GM18870 (cell line): ENCODE measurements around the gene LOXL3.

Experiments
- ATAC-seq: cut with Tn5 transposase; IDR thresholded peaks from one replicate; pipeline ENCODE4 v1.9.1; 2021; ENCODE audit warnings: moderate library complexity; ENCODE audit not compliant: unreplicated experiment

LOXL3 gene

GRCh38 chr2:74530239-74531187 lies 23.2 kb downstream of the LOXL3 start:
- ATAC-seq, result peak; percentile 32

DNA sequence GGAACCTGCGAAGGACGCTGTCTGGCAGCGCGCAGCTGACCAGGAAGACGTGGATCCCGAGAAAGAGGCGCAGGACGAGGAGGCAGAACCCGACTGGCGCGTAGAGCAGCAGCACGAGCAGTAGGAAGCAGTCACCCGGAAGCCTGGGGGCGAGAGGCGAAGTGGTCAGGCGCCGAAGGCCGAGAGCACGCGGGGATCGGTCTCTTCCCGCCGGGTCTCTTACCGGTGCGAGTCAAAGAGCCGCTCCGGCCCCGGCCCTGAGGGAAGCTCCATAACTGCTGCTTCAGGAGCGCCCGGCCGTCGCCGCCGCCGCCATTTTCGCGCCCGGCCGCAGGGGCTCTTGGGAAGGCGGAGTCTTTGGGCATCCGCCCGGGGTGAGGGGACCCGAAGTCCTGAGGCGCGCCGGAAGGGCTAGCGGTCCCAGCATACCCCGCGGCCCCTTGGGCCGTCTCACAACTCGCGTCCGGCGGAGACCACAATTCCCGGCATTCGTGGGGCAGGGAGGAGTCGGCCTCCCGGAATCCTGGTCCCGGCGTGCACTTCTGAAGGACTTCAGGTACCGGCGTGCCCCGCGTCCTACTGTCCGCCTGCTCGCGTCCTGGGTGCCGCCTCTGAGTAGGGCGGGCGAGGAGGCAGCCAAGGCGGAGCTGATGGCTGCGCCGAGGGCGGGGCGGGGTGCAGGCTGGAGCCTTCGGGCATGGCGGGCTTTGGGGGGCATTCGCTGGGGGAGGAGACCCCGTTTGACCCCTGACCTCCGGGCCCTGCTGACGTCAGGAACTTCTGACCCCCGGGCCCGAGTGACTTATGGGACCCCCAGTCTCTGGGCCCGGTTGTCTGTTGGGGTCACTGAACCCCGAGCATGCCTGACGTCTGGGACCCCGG lies 24.1 kb downstream of the LOXL3 start, which contains the start of the genes AUP1 and HTRA2:
Gene AUP1, minus strand, starts transcription at position 350 of the 882 bp plus-strand sequence. Its CDS starts 77 bp downstream, at position 273.
Gene HTRA2, plus strand, starts transcription at position 577 of the 882 bp plus-strand sequence. Its CDS starts 74 bp downstream, at position 651.
- ATAC-seq, result peak; percentile 76

DNA sequence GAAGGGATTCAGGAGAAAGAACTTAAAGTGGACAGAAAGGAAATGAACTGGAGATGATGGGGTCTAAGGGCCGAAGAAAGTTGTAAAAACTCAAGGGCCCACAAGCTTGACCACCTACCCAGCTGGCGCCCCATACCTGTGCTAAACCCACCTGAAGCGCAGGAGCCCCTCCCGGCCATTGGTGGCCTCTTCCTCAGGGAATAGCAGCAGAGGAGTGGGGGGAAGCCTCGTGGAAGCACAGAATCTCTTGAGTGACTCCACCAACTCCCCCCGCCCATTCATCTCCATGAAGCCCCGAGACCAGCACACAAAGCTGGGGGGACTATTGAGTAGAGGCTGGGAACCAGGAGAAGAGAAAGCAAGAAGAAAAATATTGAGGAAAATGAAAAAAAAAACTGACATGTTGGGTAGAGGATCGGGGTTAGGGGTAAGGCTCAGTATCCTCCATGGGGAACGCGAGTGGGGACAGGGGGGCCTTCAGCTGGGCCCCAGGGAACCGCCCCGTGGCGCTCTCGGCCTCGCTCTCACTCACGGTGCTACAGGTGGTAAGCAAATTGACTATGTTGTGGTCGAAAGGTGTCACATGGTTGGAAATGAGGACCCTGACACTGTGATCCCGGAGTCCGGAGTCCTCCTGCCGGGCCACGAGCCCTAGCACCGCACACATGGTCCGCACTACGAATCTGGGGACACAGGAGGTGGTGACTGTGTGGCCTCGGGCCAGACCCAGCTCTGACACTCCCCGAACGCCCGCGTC lies 25.0 kb downstream of the LOXL3 start:
- peak; percentile 4 for ATAC-seq

GRCh38 chr2:74527741-74528140 lies 26.0 kb downstream of the LOXL3 start:
- ATAC-seq, result no peak

DNA sequence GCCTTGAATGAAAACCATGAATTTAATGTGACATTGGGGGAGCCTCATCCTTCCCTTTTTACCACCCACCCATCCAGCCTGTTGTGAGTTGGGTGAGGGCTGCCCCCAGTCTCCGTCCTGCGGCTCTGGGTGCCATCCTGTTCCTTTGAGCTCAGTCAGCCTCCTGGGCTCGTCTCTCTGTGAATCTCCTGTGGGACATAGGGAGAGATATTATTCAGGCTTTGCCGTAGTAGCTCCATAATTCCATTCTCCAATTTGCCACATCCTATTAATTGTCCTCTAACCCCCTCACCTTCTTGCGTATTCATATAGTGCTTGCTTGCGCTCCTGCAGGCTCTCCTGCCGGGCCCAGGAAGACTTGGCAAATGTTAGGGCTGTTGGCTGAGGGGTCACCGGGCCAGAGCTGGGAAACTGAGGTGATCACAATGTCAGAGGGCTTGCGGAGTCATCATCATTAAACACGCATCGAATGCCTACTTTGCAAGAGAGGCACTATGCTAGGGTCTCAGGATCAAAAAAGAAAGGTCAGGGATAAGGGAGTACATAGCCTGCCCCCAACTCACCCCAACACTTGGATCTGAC lies 27.0 kb downstream of the LOXL3 start:
- no peak for ATAC-seq

DNA sequence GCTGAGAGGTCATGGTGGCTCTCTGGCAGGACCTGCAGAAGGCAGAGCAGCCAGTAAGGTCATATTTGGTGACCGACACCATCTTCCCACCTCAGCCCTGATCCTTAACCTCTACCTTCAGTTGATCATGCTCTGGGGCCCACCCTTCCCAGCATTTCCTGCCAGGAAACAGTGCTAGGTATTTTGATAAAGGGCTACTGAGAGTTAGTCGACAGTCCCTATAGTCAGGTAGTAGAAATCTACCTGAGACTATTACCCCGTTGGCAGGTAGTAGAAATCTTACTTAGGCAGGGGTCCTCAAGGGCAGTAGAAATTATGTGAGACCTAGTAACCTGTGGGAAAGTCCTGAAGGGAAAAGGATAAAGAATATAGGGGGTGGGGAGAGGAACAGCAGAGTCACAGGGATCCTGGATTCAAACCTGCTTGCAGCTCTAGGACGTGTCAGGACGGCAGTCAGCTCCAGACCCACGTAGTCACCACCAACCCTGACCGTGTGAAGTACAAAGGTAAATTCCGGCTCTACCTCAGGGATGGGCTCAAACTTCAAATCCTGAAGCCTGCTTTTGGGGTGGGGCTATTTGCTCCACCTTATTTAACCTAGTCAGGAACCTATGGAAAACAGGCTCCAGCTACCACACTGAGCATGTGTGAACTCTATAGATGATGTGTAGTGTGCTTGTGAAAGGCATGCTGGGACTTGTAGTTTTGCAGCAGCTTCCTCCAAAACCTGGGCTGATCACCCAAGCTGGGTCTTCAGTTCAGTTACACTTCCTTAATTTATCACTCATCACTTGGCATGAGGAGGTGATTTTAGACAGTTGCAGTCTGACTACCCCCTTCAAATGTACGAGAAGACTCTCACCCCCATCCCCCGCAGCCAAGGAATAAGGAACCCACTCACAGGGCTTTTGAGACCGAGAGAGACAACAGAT lies 27.8 kb downstream of the LOXL3 start, which contains the start of gene DQX1:
Gene DQX1, minus strand, starts transcription at position 515 of the 932 bp plus-strand sequence. Its CDS starts 502 bp downstream, at position 13.
- no peak for ATAC-seq

GRCh38 chr2:74524955-74525716 lies 28.6 kb downstream of the LOXL3 start:
- ATAC-seq, result no peak

DNA sequence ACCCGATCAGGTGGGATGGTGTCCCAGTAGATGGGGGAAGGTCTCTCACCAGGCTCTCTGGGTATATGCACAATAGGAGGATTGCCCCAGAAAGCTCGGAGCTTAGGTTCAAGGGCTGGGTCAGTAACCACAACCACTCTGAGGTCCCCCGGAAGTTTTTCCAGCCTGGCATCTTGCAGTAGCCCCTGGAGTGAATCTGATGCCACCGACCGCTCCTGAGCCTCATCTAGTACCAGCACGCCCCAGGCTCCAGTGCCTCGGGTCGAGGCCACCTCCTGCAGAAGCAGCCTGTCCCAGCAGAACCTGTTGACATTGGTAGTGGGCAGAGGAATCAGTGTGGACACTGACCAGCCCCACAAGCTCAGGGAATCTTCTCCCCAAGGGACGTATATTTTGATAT lies 29.7 kb downstream of the LOXL3 start:
- no peak for ATAC-seq

DNA sequence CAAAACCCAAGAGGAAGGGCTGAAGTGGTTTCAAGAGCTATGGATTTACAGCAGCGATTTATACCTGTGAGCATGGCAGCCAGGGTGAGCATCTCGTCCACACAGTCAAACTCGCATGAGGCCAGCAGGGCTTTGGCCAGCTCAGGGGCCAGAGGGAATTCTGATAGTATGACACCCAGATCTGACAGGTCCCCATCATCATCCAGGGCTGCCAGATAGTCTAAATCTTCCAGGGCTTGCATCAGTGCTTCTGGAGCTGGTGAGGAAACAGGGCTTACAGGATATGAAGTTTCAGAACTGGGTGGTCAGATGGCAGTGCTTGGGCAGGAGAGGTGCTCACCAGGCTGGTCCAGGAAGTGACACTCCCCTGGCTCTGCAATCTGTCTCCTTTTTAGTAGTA lies 31.2 kb downstream of the LOXL3 start:
- ATAC-seq, result no peak

DNA sequence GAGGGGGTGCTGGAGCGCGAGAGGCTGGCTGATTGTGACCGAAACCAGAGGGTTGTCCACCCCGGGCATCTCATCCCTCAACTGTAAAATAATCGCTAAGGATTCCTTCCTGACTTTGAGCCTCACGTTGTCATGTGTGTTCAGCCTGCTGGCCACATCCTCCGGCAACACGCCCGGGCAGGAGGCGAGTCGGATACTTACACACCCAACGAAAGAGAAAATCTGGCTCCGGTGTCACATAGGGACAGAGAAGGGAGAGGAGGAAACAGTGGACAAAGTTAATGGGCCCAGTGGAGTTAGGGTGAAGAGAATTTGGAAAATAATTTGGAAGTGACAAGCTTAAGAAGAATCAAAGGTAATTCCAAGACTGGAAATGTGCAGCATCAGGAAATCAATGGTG lies 37.1 kb downstream of the LOXL3 start:
- no peak for ATAC-seq

GRCh38 chr2:74515981-74516633 lies 37.6 kb downstream of the LOXL3 start:
- no peak for ATAC-seq

- no peak for ATAC-seq
Measured at GRCh38 chr2:74515271-74515980, 38.3 kb downstream of the LOXL3 start.

DNA sequence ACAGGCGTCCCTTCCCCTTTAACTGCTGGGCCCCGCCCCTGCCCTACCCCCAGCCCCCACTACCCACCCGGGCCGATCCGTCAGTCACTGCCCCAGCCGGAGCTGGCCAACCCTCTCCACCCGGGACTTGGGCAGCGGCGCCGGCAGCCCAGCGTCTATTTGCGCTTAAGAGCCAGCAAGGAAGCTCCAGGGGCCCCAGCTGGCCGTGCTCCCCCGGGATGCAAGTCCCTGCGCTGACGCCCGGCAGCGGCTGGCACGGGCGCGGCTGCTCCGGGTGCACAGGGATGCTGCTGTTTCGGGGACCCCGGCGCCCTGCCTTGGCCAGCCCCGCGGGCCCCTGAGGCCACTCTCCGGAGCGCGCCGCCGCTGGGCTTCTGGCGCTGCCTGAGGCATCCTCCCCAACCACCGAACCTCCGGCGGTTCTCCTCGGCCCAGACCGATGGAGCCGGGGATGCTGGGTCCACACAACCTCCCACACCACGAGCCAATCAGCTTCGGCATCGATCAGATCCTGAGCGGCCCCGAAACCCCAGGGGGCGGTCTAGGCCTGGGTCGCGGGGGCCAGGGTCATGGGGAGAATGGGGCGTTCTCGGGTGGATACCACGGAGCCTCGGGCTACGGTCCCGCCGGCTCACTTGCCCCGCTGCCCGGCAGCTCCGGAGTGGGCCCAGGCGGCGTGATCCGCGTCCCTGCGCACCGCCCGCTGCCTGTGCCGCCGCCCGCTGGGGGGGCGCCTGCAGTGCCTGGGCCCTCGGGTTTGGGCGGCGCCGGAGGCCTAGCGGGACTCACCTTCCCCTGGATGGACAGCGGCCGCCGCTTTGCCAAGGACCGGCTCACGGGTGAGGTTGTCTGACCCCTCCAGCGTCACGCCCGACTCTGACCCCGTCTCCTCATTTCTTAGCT lies 39.1 kb downstream of the LOXL3 start, which contains the start of gene TLX2:
Gene TLX2, plus strand, starts transcription at position 83 of the 903 bp plus-strand sequence. Its CDS starts 357 bp downstream, at position 440.
- no peak for ATAC-seq

DNA sequence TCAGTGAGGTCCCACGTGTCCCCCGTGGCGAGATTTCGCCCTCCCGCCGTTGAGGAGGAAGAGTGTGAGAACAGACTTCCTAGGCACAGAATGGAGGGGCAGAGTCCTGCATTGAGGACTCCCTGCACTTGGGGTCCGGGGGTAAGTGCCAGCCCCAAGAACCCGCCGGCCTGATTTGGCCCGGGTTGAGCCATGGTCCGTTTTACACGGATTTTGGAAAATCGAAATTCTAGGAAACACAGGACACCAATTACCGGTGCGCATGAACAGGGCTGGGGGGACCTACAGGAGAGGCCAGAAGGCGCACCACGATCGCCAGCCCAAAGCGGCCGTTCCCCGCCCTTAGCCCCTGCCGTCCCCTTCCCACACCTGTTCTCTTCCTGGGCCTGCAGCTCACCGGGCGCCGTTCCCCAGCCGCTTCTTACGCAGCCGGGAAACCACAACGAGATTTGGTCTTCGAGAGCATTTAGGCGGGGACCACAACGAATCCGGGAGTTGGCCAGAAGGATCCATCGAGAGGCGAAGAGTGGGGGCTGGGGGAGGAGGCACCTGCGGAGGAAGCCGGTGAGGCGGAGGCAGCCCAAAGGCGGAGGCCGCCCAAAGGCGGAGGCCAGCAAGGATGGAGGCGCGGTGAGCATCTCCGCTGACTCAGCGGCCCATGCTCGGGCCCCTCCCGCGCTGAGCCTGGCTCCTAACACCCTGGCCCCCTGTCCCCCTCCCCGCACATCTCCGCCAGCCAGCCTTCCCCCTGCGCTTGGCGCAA lies 40.0 kb downstream of the LOXL3 start:
- ATAC-seq, result no peak
